Spleen (tissue), 7 donors: ENCODE results near the gene RAB11A.

Source experiments
- CTCF ChIP-seq, 11 experiments: fragments of 200-600 bp in 7 of 11; fragments of 450-650 bp in 4 of 11; sonication (generic) in 4 of 11; IDR thresholded peaks in 8 of 11; conservative IDR thresholded peaks in 3 of 11; 1 replicate in 7 of 11; 2 replicates in 4 of 11; pipeline versions ENCODE4 v1.4.0 to v1.8.0; 2016 to 2021; ENCODE audit warnings: antibody characterized with exemption in 11 of 11, inconsistent platforms in 4 of 11, mild to moderate bottlenecking in 1 of 11
- POLR2A ChIP-seq, 3 donors: fragments of 450-650 bp; IDR thresholded peaks; one replicate each; pipeline ENCODE4 v1.5.1; 2017; ENCODE audit warnings: antibody characterized with exemption in 3 of 3, mild to moderate bottlenecking in 1 of 3
- POLR2AphosphoS5 ChIP-seq, 3 donors: sonication (generic); formaldehyde crosslinking; IDR thresholded peaks; one replicate each; pipeline ENCODE4 v1.5.1; 2017; ENCODE audit warnings: antibody characterized with exemption in 3 of 3
- donor health status: DM: no; HTN: no; CAD: no; lungs with moderate emphysema.
- donor health status: DM: no; HTN: no; CAD: no.
- donor health status: DM: no; HTN: no; CAD: no.

- TF ChIP-seq POLR2A (IDR thresholded peaks at IDR 0.05) = no peak
- TF ChIP-seq CTCF (IDR thresholded peaks at IDR 0.05 in 8 of 11, conservative IDR thresholded peaks at IDR 0.05 in 3 of 11) = no peak
- TF ChIP-seq POLR2AphosphoS5 (IDR thresholded peaks at IDR 0.05) = no peak
Measured at GRCh38 chr15:65883571-65883970, 14.3 kb downstream of the RAB11A start.
